Measurements from ENCODE around the gene AOAH.

The AOAH gene

GRCh38 chr7:36521911-36522310, 202.4 kb downstream of the AOAH start:
- ChIA-PET CTCF (no interaction called here), POLR2A (no interaction called here)

GRCh38 chr7:36521133-36521532, 203.2 kb downstream of the AOAH start:
- ChIA-PET POLR2A (no interaction called here), CTCF (no interaction called here)
- no peak overlapping the region for H3K4me3 ChIP-seq (ENCODE audit: low read depth, low read length)
- DNase-seq (ENCODE audit: low read depth, low spot score) = no peak
- TF ChIP-seq, protein P1, sequence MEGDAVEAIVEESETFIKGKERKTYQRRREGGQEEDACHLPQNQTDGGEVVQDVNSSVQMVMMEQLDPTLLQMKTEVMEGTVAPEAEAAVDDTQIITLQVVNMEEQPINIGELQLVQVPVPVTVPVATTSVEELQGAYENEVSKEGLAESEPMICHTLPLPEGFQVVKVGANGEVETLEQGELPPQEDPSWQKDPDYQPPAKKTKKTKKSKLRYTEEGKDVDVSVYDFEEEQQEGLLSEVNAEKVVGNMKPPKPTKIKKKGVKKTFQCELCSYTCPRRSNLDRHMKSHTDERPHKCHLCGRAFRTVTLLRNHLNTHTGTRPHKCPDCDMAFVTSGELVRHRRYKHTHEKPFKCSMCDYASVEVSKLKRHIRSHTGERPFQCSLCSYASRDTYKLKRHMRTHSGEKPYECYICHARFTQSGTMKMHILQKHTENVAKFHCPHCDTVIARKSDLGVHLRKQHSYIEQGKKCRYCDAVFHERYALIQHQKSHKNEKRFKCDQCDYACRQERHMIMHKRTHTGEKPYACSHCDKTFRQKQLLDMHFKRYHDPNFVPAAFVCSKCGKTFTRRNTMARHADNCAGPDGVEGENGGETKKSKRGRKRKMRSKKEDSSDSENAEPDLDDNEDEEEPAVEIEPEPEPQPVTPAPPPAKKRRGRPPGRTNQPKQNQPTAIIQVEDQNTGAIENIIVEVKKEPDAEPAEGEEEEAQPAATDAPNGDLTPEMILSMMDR (IDR thresholded peaks at IDR 0.05; ENCODE audit: insufficient read depth, low read length, missing control alignments) = no peak

More at GRCh38 chr7:36521911-36522310, 202.4 kb downstream of the AOAH start:
- DNase-seq (ENCODE audit: low read depth, low spot score) = no peak
- TF ChIP-seq, protein P1 (IDR thresholded peaks at IDR 0.05; ENCODE audit: insufficient read depth, low read length, missing control alignments) = no peak
- H3K4me3 ChIP-seq (ENCODE audit: low read depth, low read length) = no peak overlapping the region

DNA sequence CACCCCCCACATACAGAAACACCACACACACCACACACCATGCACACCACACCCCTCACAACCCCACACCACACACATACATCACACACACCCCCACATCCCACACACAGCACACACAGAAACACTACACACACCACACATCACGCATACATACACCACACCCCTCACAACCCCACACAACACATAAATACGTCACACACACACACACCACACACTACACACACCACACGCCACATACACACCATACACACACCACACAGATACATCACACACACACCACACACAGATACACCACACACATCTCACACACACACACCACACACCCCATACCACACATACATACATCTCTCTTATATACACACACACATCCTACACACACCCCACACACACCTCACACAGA, 208.4 kb downstream of the AOAH start:
- TF ChIP-seq, protein P1 (IDR thresholded peaks at IDR 0.05; ENCODE audit: insufficient read depth, low read length, missing control alignments) = no peak
- no peak for DNase-seq (ENCODE audit: low read depth, low spot score)
- no peak overlapping the region for H3K4me3 ChIP-seq (ENCODE audit: low read depth, low read length)
- POLR2A ChIA-PET = no interaction called here
- CTCF ChIA-PET = no interaction called here

GRCh38 chr7:36514289-36515243, 209.7 kb downstream of the AOAH start:
- TF ChIP-seq, protein P1 (IDR thresholded peaks at IDR 0.05; ENCODE audit: insufficient read depth, low read length, missing control alignments) = no peak
- ChIA-PET POLR2A (no interaction called here), CTCF (no interaction called here)
- H3K4me3 ChIP-seq (ENCODE audit: low read depth, low read length) = no peak overlapping the region
- no peak for DNase-seq (ENCODE audit: low read depth, low spot score)

DNA sequence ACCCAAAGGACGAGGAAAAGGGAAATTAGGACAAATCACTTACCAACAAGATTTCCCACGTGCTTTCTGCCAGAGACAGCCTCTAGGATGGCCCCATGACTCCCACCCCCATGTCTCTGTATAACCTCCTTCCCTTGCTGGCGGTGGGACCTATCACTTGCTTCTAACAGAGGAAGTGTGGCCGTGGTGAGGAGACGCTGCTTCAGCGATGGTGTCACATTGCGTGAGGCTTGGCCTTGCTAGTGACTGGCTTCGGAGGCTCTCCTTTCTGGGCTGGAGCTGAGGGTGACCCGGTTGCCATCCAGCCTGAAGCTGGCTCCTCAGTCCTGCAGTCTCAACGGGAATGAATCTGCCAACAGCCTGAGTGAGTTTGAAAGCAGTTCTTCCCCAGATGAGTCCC, 210.9 kb downstream of the AOAH start:
- H3K4me3 ChIP-seq (ENCODE audit: low read depth, low read length) = no peak overlapping the region
- TF ChIP-seq, protein P1 (IDR thresholded peaks at IDR 0.05; ENCODE audit: insufficient read depth, low read length, missing control alignments) = no peak
- DNase-seq (ENCODE audit: low read depth, low spot score) = no peak
- ChIA-PET CTCF (no interaction called here), POLR2A (no interaction called here)

GRCh38 chr7:36512616-36513015, 211.7 kb downstream of the AOAH start:
- ChIA-PET POLR2A (no interaction called here), CTCF (no interaction called here)
- no peak overlapping the region for H3K4me3 ChIP-seq (ENCODE audit: low read depth, low read length)
- TF ChIP-seq, protein P1 (IDR thresholded peaks at IDR 0.05; ENCODE audit: insufficient read depth, low read length, missing control alignments) = no peak
- DNase-seq (ENCODE audit: low read depth, low spot score) = no peak

Data from AG04449 (cell line).